ENCODE measurements around the gene ARHGEF18.

The ARHGEF18 gene

DNA sequence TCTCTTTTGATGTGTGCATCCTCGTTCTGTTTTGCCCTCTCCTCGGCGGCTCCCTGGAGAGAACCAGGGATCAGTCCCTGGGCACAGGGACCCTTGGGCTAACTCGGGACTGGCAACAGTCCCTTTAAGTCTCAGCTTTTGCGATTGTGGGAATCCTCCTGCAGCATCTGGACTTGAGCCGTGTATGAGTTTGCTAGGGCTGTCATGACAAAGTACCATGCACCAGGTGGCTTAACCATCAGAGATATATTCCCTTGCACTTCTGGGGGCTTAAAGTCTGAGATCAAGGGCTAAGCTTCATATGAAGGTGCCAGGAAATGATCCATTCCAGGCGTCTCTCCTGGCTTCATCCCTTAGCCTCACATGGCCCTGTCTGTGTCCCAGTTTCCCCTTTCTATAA is 34.5 kb downstream of the ARHGEF18 start:
- no peak for DNase-seq (ENCODE audit: low read depth)

DNA sequence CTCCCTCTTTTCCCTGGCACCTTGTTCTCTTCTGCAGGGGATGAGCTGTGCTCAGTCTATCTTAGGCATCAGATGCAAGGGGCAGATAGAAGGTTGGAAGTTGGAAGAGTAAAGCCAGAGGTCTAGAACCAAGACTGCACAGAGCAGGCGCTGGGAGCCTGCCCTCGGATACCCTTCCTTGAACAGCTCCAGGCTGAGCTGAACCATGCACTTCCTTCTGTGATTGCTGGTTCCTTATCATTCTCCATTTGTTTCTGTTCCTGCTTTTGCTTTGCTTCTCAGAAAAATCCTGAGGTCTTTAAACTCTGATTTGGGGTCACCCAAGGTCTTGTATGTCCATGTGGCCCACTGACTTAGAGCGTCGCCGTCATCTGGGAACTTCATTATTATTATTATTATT is 36.3 kb downstream of the ARHGEF18 start:
- no peak for DNase-seq (ENCODE audit: low read depth)

DNA sequence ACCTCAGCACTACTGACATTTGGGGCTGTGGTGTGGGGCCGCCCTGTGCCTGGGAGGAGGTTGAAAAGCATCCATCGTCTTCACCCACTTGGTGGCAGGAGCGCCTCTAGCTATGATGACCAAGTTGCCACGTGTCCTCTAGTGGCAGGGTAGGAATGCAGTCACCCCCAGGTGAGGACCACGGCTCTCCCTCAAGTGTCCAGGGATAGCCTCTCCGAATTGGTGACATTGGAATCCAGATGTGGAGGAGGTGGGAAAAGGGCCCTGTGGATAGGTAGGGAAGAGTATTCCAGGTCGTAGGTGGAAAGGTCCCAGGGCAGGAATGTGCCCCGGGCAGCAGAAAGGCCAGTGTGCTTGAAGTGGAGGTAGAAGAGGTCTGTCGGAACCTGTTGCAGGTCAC is 37.6 kb downstream of the ARHGEF18 start:
- DNase-seq (ENCODE audit: low read depth), result no peak

DNA sequence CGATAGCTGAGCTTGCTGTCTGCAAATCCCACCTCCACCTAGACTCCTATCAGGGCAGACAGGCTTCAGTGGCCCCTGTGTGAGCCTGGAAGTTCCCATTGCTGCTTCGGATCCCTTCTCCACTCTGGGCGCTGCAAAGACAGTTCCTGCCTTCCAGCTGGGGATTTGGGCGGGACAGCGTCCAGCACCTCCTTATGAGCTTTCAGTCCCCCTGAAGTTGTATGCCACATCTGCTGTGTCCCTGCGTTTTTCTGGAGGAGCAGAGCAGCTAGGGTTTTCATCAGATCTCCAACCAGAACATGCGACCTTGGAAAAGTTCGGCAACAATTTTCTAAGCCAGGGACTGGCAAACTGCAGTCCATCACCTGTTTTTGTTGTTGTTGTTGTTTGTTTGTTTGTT is 38.0 kb downstream of the ARHGEF18 start:
- DNase-seq (ENCODE audit: low read depth), result no peak

DNA sequence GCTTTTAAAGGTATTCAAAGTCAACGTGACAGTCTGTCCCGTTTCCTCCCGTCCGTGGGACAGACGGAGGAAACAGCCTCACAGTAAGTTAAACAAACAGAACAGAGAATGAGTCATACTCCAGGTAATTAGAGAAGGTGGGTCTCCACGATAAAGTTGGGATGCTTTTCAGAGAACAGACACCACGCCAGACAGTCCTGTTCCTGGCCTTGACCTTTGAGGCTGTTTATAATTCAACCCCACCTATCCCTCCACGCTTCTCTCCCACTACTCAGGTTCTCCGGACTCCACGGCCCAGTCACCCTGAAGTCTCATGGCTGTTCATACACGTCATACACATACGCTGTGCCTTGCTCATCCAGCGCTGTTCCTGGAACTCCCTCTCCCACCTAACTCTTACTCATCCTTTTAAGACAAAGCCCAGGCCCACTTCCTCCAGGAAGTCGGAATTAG is 42.5 kb downstream of the ARHGEF18 start:
- peak; percentile 91 for DNase-seq (ENCODE audit: low read depth)

DNA sequence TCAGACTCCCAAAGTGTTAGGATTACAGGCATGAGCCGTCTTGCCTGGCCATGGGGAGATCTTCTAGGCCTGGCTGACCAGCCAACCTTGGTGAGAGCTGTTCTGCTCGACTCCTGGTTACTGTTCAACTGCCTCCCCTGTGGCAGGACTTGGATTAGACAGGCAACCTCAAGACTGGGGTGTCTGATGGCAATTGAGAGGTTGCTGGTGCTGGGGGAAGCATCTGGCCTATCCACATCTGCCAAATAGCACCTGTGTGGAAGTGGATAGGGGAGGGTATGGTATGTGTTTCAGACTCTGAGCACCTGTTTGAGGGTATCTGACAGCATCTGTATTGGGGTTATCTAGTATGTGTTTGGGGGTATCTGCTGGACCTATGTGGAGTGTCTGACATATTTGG is 44.7 kb downstream of the ARHGEF18 start:
- no peak for DNase-seq (ENCODE audit: low read depth)

DNA sequence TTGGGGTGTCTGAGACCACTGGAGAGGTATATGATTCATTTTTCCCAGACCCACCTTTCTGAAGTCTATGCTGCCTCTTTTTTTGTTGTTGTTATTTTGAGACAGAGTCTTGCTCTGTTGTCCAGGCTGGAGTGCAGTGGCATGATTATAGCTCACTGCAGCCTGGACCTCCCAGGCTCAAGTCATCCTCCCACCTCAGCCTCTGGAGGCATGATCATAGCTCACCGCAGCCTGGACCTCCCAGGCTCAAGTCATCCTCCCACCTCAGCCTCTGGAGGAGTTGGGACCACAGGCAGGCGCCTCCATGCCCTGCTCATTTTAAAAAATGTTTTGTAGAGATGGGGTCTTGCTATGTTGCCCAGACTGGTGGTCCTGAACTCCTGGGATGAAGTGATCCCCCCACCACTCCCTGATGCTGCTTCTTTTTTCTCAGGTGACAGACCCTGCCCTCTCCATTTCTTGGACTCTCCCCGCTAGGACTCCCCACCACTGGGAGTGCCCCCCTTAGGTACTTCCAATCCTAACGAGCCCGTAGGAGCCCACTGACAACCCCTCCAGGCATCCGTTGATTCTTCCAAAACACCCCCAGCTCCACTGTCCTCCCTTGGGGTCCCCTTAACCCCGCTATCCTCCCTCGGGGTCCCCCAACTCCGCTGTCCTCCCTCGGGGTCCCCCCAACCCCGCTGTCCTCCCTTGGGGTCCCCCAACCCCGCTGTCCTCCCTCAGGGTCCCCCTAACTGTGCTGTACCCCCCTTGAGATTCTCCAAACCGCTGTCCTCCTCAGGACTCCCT is 45.4 kb downstream of the ARHGEF18 start:
- no peak for DNase-seq (ENCODE audit: low read depth)

DNA sequence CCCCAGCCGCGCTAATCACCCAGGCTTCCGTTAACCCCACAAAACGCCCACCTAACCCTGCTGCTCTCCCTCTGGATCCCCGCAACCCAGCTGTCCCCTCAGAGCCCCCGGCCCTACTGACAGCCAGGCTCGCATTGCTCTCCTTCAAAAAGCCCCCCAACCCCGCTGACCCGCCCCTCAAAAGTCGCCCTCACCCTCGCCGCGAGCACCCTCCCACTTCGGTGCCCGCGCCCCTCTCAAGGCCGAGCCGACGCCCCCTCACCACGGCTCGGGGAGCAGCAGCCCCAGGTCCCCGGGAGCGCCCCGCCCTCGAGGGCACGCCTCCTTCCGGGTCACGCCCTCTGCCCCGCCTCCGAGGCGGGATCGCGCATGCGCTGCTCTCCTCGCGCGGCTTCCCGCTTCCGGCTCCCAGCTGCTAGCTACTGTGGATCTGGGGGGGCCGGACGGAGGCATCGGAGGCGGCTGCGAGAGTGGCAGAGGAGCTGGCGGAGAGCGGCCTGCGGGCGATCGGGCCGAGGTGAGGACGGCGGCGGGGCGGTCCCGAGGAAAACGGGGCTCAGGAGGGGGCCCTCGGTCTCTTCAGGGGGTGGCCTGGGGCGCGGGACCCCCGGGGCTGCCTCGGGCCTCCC is 46.1 kb downstream of the ARHGEF18 start:
- DNase-seq (ENCODE audit: low read depth), result peak; percentile 83

DNA sequence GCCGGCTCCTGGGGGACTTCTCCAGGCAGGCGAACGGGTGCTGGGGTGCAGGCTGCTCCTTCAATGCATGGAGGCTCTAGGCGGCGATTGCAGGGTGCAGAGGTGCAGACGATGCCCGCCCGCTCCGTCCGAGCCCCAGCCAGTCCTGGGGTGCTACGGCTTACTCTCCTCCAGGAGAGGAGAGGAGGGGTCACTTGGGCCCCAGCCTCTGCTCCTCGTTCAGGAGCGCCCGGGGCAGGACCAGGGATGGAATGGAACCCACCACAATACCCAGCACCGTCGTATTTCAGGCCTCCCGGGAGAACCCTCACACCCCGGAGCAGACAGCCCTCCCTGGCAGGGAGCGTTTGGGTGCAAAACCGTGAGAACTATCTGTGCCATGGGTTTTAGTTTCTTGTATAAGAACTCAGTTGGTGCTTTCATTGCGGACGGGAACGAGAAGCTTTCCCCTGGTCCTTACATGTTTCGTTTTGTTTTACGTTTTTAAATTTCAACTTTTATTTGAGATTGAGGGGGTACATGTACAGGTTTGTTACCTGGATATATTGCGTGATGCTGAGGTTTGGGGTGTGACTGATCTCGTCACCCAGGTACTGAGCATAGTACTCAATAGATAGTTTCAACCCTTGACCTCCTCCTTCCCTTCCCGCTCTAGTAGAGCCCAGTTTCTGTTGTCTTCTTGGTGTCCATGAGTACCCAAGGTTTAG is 46.8 kb downstream of the ARHGEF18 start:
- DNase-seq (ENCODE audit: low read depth), result peak; percentile 28

DNA sequence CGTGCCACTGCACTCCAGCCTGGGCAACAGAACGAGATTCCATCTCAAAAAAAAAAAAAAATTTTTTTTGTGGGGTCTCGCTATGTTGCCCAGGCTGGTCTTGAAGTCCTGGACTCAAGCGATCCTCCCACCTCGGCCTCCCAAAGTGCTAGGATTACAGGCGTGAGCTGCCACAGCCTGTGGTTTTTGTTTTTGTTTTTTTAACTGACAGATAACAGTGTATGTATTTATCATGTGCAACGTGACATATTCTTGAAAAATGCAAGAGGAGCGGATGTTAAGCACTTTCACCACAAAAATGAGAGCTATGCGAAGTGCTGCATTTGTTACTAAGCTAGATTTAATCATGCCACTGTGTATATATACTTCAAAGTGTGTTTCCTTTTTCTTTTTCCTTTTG is 49.0 kb downstream of the ARHGEF18 start:
- DNase-seq (ENCODE audit: low read depth), result peak; percentile 98

Data from iris pigment epithelial cell (primary cell).